PC-3 (cell line): ENCODE data around the gene COMT. TPM values are rescaled to one million over a fixed set of nuclear protein-coding genes. Genes with fewer than 3 reads are reported as not detected.

Source experiments
- ATAC-seq: fragments of 200-7000 bp; cut with Tn5 transposase; 2 replicates; pipeline ENCODE4 v1.9.1; 2020; ENCODE audit warnings: mild to moderate bottlenecking, moderate library complexity
- BruUV-seq: library from RNA; stranded (reverse); fragments of 400-500 nt; replicated peaks from 2 replicates; lab custom pipeline; 2021; lab: Mats Ljungman, UMichigan
- CTCF ChIA-PET: fragments of 300-600 bp; sonication (Branson Sonifier 250); formaldehyde crosslinking; loops from one replicate; lab custom pipeline; 2022; ENCODE audit warnings: antibody characterized with exemption; lab: Charles Lee
- POLR2A ChIA-PET: fragments of 300-600 bp; sonication (Branson Sonifier 250); formaldehyde crosslinking; loops from one replicate; lab custom pipeline; 2022; ENCODE audit warnings: antibody characterized with exemption; ENCODE audit not compliant: unreplicated experiment; lab: Charles Lee
- DNase-seq: peaks from one replicate; pipeline ENCODE4 v3.0.0-alpha.2; 2015
- H2AFZ ChIP-seq: fragments of 300-600 bp; sonication (generic); 2 replicates; pipeline ENCODE4 v1.6.0; 2016; ENCODE audit warnings: antibody characterized with exemption, low read length
- H3F3A ChIP-seq: fragments of 300-600 bp; sonication (generic); one replicate; pipeline ENCODE4 v1.6.0; 2017; ENCODE audit warnings: antibody characterized with exemption, low read length, control low read depth, mild to moderate bottlenecking; ENCODE audit not compliant: unreplicated experiment
- H3K27ac ChIP-seq: fragments of 300-600 bp; sonication (generic); 2 replicates; pipeline ENCODE4 v1.5.1; 2016; ENCODE audit warnings: mild to moderate bottlenecking, low read length
- H3K27me3 ChIP-seq: fragments of 300-600 bp; sonication (generic); 2 replicates; pipeline ENCODE4 v1.6.1; 2016; ENCODE audit warnings: low read length, mixed read lengths
- H3K36me3 ChIP-seq: fragments of 300-600 bp; sonication (generic); 2 replicates; pipeline ENCODE4 v1.6.1; 2016; ENCODE audit warnings: low read depth, mixed run types, low read length, mixed read lengths
- H3K4me1 ChIP-seq: fragments of 300-600 bp; sonication (generic); 2 replicates; pipeline ENCODE4 v1.5.1; 2016; ENCODE audit warnings: low read length; ENCODE audit not compliant: insufficient read depth
- H3K4me2 ChIP-seq: fragments of 300-600 bp; sonication (generic); 2 replicates; pipeline ENCODE4 v1.6.0; 2016; ENCODE audit warnings: low read length
- H3K4me3 ChIP-seq: fragments of 300-600 bp; sonication (generic); 2 replicates; pipeline ENCODE4 v1.5.1; 2016; ENCODE audit warnings: mild to moderate bottlenecking, low read length, mixed read lengths
- H3K79me2 ChIP-seq: fragments of 300-600 bp; sonication (generic); 2 replicates; pipeline ENCODE4 v1.6.1; 2017; ENCODE audit warnings: low read length, mixed read lengths
- H3K9ac ChIP-seq: fragments of 300-600 bp; sonication (generic); 2 replicates; pipeline ENCODE4 v1.6.0; 2016; ENCODE audit warnings: mild to moderate bottlenecking, low read length
- H3K9me2 ChIP-seq: fragments of 300-600 bp; sonication (generic); replicated peaks from 2 replicates; pipeline ENCODE4 v1.6.1; 2016; ENCODE audit warnings: mixed run types, low read length, mixed read lengths
- H3K9me3 ChIP-seq: fragments of 300-600 bp; sonication (generic); 2 replicates; pipeline ENCODE4 v1.6.1; 2016; ENCODE audit warnings: low read length, mixed read lengths
- H4K20me1 ChIP-seq: fragments of 300-600 bp; sonication (generic); 2 replicates; pipeline ENCODE4 v1.6.1; 2016; ENCODE audit warnings: low read length, mixed read lengths
- EZH2 ChIP-seq: fragments of 300-600 bp; sonication (generic); IDR thresholded peaks from one replicate; pipeline ENCODE4 v1.6.1; 2017; ENCODE audit warnings: antibody characterized with exemption, mild to moderate bottlenecking, low read length; ENCODE audit not compliant: unreplicated experiment
- EZH2phosphoT487 ChIP-seq: fragments of 300-600 bp; sonication (generic); IDR thresholded peaks from 2 replicates; pipeline ENCODE4 v1.6.1; 2018; ENCODE audit warnings: mild to moderate bottlenecking, antibody characterized with exemption, low read length, borderline replicate concordance
- intact Hi-C: fragments of 100-400 bp; cut with micrococcal nuclease; formaldehyde crosslinking; loops from 2 replicates; pipeline ENCODE4 v1.9.0; 2023
- total RNA-seq: library from RNA; depleted of rRNA; stranded (reverse); fragments of >200 nt; gene quantifications from 2 replicates; pipeline ENCODE4 v1.2.3, GENCODE V29; 2014
- TF ChIP-seq, protein P1 (sequence below): fragments of 300-600 bp; sonication (generic); conservative IDR thresholded peaks from 2 replicates; pipeline ENCODE4 v1.5.1; 2017; ENCODE audit warnings: antibody characterized with exemption, low read depth, mild to moderate bottlenecking, low read length

The COMT gene
- total RNA-seq, 1 experiment from 2014 or later, result 204 TPM

DNA sequence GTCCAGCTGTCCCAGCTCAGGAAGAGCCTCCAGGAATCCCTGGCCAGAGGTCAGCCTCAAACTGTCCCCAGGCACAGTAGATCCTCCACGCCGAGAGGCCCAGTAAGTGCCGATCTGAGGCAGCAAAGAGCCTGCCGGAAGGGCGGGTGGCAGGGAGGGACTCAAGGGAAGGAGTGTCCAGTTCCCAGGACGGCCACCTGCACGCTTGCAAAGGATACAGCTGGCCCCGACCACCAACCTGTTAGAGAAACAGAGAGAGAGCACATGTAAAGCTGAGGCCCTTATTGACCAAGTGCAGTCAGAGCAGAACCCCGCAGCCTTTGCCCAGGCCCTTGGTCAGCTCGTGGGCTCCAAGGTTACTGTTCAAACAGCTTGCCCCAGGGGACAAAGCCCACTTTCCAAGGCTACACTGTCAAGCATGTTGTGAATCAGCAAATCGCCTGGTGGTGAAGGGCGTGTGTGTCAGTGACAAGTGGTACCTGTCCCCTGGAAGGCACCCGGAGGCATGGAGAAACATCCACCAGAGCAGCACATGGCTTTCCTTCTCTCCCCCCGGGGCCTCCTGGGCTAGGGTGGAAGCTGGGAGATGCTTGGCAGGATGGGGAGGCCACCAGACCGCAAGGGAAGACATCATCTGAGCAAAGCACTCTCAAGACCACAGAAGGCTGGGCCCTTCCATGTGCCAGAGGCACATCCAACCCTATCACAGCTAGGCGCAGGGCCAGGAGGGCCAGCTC is 42.6 kb upstream of the COMT start:
- H3K4me2 ChIP-seq, result no peak overlapping the region
- no peaks in the 10 kb centered on the region for H3K9me3 ChIP-seq
- POLR2A ChIA-PET, result no interaction called here
- no peaks in the 10 kb centered on the region for H3K27me3 ChIP-seq
- H4K20me1 ChIP-seq, result no peaks in the 10 kb centered on the region
- no peaks in the 10 kb centered on the region for H3K4me1 ChIP-seq
- no peak overlapping the region for H3K9ac ChIP-seq
- intact Hi-C loops, result no loop called here
- no TSS peak for BruUV-seq
- no peak overlapping the region for H2AFZ ChIP-seq
- no peaks in the 10 kb centered on the region for H3F3A ChIP-seq
- no peaks in the 10 kb centered on the region for H3K9me2 ChIP-seq
- DNase-seq, result no peak
- no peak for ATAC-seq
- no peaks in the 10 kb centered on the region for H3K36me3 ChIP-seq
- no peak overlapping the region for H3K27ac ChIP-seq
- no peak overlapping the region for H3K4me3 ChIP-seq
- TF ChIP-seq EZH2phosphoT487 (no peak), EZH2 (no peak)
- TF ChIP-seq, protein P1, sequence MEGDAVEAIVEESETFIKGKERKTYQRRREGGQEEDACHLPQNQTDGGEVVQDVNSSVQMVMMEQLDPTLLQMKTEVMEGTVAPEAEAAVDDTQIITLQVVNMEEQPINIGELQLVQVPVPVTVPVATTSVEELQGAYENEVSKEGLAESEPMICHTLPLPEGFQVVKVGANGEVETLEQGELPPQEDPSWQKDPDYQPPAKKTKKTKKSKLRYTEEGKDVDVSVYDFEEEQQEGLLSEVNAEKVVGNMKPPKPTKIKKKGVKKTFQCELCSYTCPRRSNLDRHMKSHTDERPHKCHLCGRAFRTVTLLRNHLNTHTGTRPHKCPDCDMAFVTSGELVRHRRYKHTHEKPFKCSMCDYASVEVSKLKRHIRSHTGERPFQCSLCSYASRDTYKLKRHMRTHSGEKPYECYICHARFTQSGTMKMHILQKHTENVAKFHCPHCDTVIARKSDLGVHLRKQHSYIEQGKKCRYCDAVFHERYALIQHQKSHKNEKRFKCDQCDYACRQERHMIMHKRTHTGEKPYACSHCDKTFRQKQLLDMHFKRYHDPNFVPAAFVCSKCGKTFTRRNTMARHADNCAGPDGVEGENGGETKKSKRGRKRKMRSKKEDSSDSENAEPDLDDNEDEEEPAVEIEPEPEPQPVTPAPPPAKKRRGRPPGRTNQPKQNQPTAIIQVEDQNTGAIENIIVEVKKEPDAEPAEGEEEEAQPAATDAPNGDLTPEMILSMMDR, result no peak
- CTCF ChIA-PET, result no interaction called here
- no peaks in the 10 kb centered on the region for H3K79me2 ChIP-seq

DNA sequence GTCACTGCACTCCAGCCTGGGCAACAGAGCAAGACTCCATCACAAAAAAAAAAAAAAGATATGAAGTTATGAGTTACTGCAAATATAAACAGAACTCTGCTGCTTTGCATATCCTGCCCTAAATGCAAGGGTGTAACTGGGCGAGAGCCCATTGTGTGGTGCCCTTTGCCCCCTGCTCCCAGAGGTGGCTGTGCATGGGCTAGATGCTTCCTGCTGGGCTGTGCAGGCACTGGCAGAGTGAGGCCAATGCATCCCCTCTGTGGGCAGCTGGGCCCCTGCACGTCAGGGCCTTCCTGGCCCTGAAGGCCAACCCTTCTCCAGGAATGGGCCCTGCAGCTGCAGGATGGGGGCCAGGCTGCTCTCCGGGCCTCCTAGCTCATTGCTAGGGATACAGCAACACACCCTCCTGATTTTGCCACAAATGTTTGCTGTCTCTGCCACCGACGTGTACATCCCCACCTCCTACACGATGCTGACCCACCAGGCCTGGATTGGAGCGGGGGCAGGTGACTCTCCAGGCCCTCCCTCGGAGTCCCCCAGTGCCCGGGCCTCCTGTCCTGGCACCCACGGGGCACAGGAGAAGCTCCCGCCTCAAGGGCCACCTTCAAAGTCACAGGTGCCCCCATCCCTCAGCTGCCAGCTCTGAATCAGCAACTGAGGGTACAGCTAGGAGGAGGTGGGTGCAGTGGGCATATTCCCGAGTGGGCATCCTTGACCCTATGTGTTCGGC is 40.7 kb upstream of the COMT start:
- Histone ChIP-seq H3K36me3 (no peaks in the 10 kb centered on the region), H3K4me2 (no peak overlapping the region), H2AFZ (no peak overlapping the region), H3K27ac (no peak overlapping the region), H3K79me2 (no peaks in the 10 kb centered on the region), H3K27me3 (no peaks in the 10 kb centered on the region), H3K9me2 (no peaks in the 10 kb centered on the region), H3F3A (no peaks in the 10 kb centered on the region), H4K20me1 (no peaks in the 10 kb centered on the region), H3K4me1 (no peaks in the 10 kb centered on the region), H3K9ac (no peak overlapping the region), H3K9me3 (no peaks in the 10 kb centered on the region), H3K4me3 (no peak overlapping the region)
- POLR2A ChIA-PET, result no interaction called here
- CTCF ChIA-PET, result no interaction called here
- no TSS peak for BruUV-seq
- ATAC-seq (no peak), DNase-seq (no peak)
- intact Hi-C loops, result no loop called here
- TF ChIP-seq EZH2phosphoT487 (no peak), EZH2 (no peak)
- TF ChIP-seq, protein P1, result no peak
